H1 (cell line): ENCODE measurements around the gene LPGAT1. TPM values are rescaled to one million over a fixed set of nuclear protein-coding genes. Genes with fewer than 3 reads are reported as not detected.

ENCODE experiments used
- CTCF ChIA-PET: fragments of 300-600 bp; sonication (Branson Sonifier 250); formaldehyde crosslinking; loops from one replicate; lab custom pipeline; 2021; ENCODE audit not compliant: partially characterized antibody; lab: Charles Lee
- POLR2A ChIA-PET: fragments of 300-600 bp; sonication (Branson Sonifier 250); formaldehyde crosslinking; loops from one replicate; lab custom pipeline; 2021; ENCODE audit warnings: inconsistent platforms; ENCODE audit not compliant: partially characterized antibody; lab: Charles Lee
- DNase-seq, 2 experiments: peaks; one replicate each; pipeline versions ENCODE4 v3.0.0 to v3.0.0-alpha.2; 2010 to 2022; ENCODE audit warnings: low spot score in 2 of 2, low read depth in 1 of 2, mixed read lengths in 1 of 2
- FAIRE-seq: peaks from 2 replicates; lab custom pipeline; 2011; peaks lifted over from hg19 to GRCh38; lab: Jason Lieb, UNC
- H2AFZ ChIP-seq: 2 replicates; pipeline ENCODE4 v1.8.1; 2012; ENCODE audit warnings: low read length, inconsistent platforms
- H2AK5ac ChIP-seq: 2 replicates; pipeline ENCODE4 v1.6.1; 2013; ENCODE audit warnings: low read depth, low read length
- H2BK120ac ChIP-seq: replicated peaks from 2 replicates; pipeline ENCODE3; 2013; ENCODE audit warnings: low read depth, low read length, inconsistent platforms
- H2BK12ac ChIP-seq: 2 replicates; pipeline ENCODE4 v1.6.1; 2013; ENCODE audit warnings: low read depth, low read length
- H2BK15ac ChIP-seq: 2 replicates; pipeline ENCODE4 v1.6.1; 2013; ENCODE audit warnings: low read length
- H2BK20ac ChIP-seq: 2 replicates; pipeline ENCODE4 v1.6.1; 2013; ENCODE audit warnings: low read length
- H2BK5ac ChIP-seq: 2 replicates; pipeline ENCODE4 v1.6.1; 2013; ENCODE audit warnings: low read depth, low read length
- H3K14ac ChIP-seq: 2 replicates; pipeline ENCODE4 v1.6.1; 2013; ENCODE audit warnings: inconsistent platforms; ENCODE audit not compliant: insufficient read length
- H3K18ac ChIP-seq: 2 replicates; pipeline ENCODE4 v1.6.1; 2013; ENCODE audit warnings: low read length; ENCODE audit errors: extremely low read depth
- H3K23ac ChIP-seq: 2 replicates; pipeline ENCODE4 v1.6.1; 2013; ENCODE audit warnings: inconsistent platforms; ENCODE audit not compliant: insufficient read length
- H3K23me2 ChIP-seq: 2 replicates; pipeline ENCODE4 v1.6.1; 2013; ENCODE audit warnings: low read depth, low read length
- H3K27ac ChIP-seq: 2 replicates; pipeline ENCODE4 v1.6.1; 2011; ENCODE audit warnings: low read depth, low read length, inconsistent platforms
- H3K27me3 ChIP-seq, 4 experiments: replicated peaks in 1 of 4; 1 replicate in 1 of 4; 2 replicates in 3 of 4; pipeline versions ENCODE4 v1.6.1 to v1.8.1; 2011 to 2013; ENCODE audit warnings: low read length in 3 of 4, mild to moderate bottlenecking in 3 of 4, inconsistent platforms in 2 of 4, mixed read lengths in 2 of 4, moderate library complexity in 1 of 4; ENCODE audit not compliant: control insufficient read depth in 3 of 4, insufficient read depth in 3 of 4; ENCODE audit errors: extremely low read depth in 1 of 4
- H3K36me3 ChIP-seq, 4 experiments: 2 replicates each; pipeline versions ENCODE4 v1.6.1 to v1.8.1; 2011 to 2013; ENCODE audit warnings: mild to moderate bottlenecking in 4 of 4, low read length in 3 of 4, moderate library complexity in 2 of 4, control low read depth in 1 of 4, inconsistent platforms in 1 of 4; ENCODE audit not compliant: insufficient read depth in 4 of 4, control insufficient read depth in 2 of 4
- H3K4ac ChIP-seq: replicated peaks from 2 replicates; pipeline ENCODE3; 2013; ENCODE audit warnings: low read length, low read depth, mixed read lengths, inconsistent platforms; ENCODE audit not compliant: insufficient read length
- H3K4me1 ChIP-seq, 4 experiments: replicated peaks in 1 of 4; 1 replicate in 1 of 4; 2 replicates in 3 of 4; pipeline versions ENCODE4 v1.6.1 to v1.8.1; 2011 to 2013; ENCODE audit warnings: low read length in 3 of 4, inconsistent platforms in 2 of 4, mixed read lengths in 1 of 4; ENCODE audit not compliant: insufficient read depth in 4 of 4, control insufficient read depth in 3 of 4
- H3K4me2 ChIP-seq, 2 experiments: 2 replicates each; pipeline versions ENCODE4 v1.6.1 to v1.8.1; 2011 to 2013; ENCODE audit warnings: low read depth in 2 of 2, low read length in 2 of 2, control low read depth in 1 of 2, inconsistent platforms in 1 of 2, mild to moderate bottlenecking in 1 of 2; ENCODE audit not compliant: insufficient read depth in 1 of 2
- H3K4me3 ChIP-seq, 4 experiments: fragments of 200-600, 300-600 bp in 1 of 4; sonication (generic), shearing (Covaris generic), sonication (Bioruptor Twin) in 1 of 4; 2 replicates each; pipeline versions ENCODE4 v1.5.1 to v1.8.1; 2011 to 2016; ENCODE audit warnings: low read length in 4 of 4, low read depth in 3 of 4, control low read depth in 2 of 4, inconsistent platforms in 2 of 4, mild to moderate bottlenecking in 2 of 4, mixed read lengths in 1 of 4, moderate library complexity in 1 of 4; ENCODE audit not compliant: insufficient read depth in 2 of 4; ENCODE audit errors: extremely low read depth in 1 of 4
- H3K56ac ChIP-seq: replicated peaks from 2 replicates; pipeline ENCODE3; 2013; ENCODE audit warnings: low read depth, mild to moderate bottlenecking, mixed read lengths, low read length, inconsistent platforms; ENCODE audit not compliant: insufficient read length
- H3K79me1 ChIP-seq: 2 replicates; pipeline ENCODE4 v1.6.1; 2013; ENCODE audit warnings: low read depth, low read length, control low read depth
- H3K79me2 ChIP-seq, 2 experiments: 2 replicates each; pipeline versions ENCODE4 v1.6.1 to v1.8.1; 2012 to 2013; ENCODE audit warnings: low read length in 2 of 2, mild to moderate bottlenecking in 2 of 2, inconsistent platforms in 1 of 2; ENCODE audit not compliant: insufficient read depth in 2 of 2, control insufficient read depth in 1 of 2
- H3K9ac ChIP-seq, 4 experiments: replicated peaks in 1 of 4; 1 replicate in 1 of 4; 2 replicates in 3 of 4; pipeline versions ENCODE4 v1.6.1 to v1.8.1; 2011 to 2013; ENCODE audit warnings: low read depth in 3 of 4, low read length in 3 of 4, control low read depth in 2 of 4, mild to moderate bottlenecking in 2 of 4, moderate library complexity in 2 of 4, inconsistent platforms in 1 of 4; ENCODE audit errors: extremely low read depth in 1 of 4
- H3K9me3 ChIP-seq, 2 experiments: 2 replicates each; pipeline versions ENCODE4 v1.6.1 to v1.8.1; 2012 to 2013; ENCODE audit warnings: mild to moderate bottlenecking in 2 of 2, moderate library complexity in 2 of 2, control low read depth in 1 of 2, inconsistent platforms in 1 of 2, low read depth in 1 of 2, low read length in 1 of 2, mixed read lengths in 1 of 2; ENCODE audit not compliant: insufficient read depth in 2 of 2
- H4K20me1 ChIP-seq, 2 experiments: replicated peaks in 1 of 2; 2 replicates each; pipeline versions ENCODE3 to v1.8.1; 2011 to 2013; ENCODE audit warnings: inconsistent platforms in 2 of 2, low read length in 2 of 2, mild to moderate bottlenecking in 1 of 2; ENCODE audit not compliant: insufficient read depth in 2 of 2, control insufficient read depth in 1 of 2
- H4K5ac ChIP-seq: 2 replicates; pipeline ENCODE4 v1.6.1; 2013; ENCODE audit warnings: low read length, low read depth, mixed read lengths, inconsistent platforms; ENCODE audit not compliant: insufficient read length
- H4K8ac ChIP-seq: 2 replicates; pipeline ENCODE4 v1.8.0; 2013; ENCODE audit warnings: mild to moderate bottlenecking, moderate library complexity, low read length, inconsistent platforms; ENCODE audit not compliant: insufficient read depth; ENCODE audit errors: extremely low read depth
- H4K91ac ChIP-seq: replicated peaks from 2 replicates; pipeline ENCODE3; 2013; ENCODE audit warnings: low read length, mixed read lengths, inconsistent platforms; ENCODE audit not compliant: insufficient read length
- SIN3A ChIP-seq, 2 experiments: IDR thresholded peaks in 1 of 2; conservative IDR thresholded peaks in 1 of 2; 2 replicates each; pipeline ENCODE4 v1.6.1; 2011 to 2012; ENCODE audit warnings: low read length in 2 of 2, improper control_type of control experiment in 1 of 2, low read depth in 1 of 2, mild to moderate bottlenecking in 1 of 2
- TCF12 ChIP-seq: IDR thresholded peaks from 2 replicates; pipeline ENCODE4 v1.6.1; 2011; ENCODE audit warnings: low read depth, mild to moderate bottlenecking, low read length
- WGBS, 2 experiments: shearing (Covaris generic) in 1 of 2; methylation state at CpG; one replicate each; pipeline versions ENCODE4 v1.1.6 to v1.1.7; 2013 to 2015; ENCODE audit warnings: low lambda C conversion rate in 2 of 2, mixed read lengths in 2 of 2, inconsistent platforms in 1 of 2, low coverage in 1 of 2, missing lambda C conversion rate in 1 of 2; ENCODE audit not compliant: insufficient replicate concordance in 2 of 2, insufficient coverage in 1 of 2, insufficient read length in 1 of 2; ENCODE audit errors: extremely low coverage in 1 of 2, missing lambda C conversion rate in 1 of 2; 5-methylcytosine and 5-hydroxymethylcytosine counted together
- polyA plus RNA-seq, 7 experiments: library from polyadenylated mRNA; depleted of rRNA in 3 of 7; stranded (reverse) in 5 of 7; unstranded in 2 of 7; fragments of >200 nt in 5 of 7; fragments of 200-250 nt in 2 of 7; gene quantifications; 1 replicate in 5 of 7; 2 replicates in 1 of 7; 4 replicates in 1 of 7; pipeline versions ENCODE4 v1.2.1 to v1.2.3, GENCODE V29; 2011 to 2013; ENCODE audit warnings: missing spikeins in 2 of 7, mixed read lengths in 2 of 7
- total RNA-seq: library from RNA; stranded (reverse); fragmentation: NEBNext Ultra II Directional; extraction: Animal tissue kit (Norgen Biotek cat#: 25700); gene quantifications from 2 replicates; pipeline ENCODE4 v1.2.1, GENCODE V29; 2021

The LPGAT1 gene
- total and polyA plus RNA-seq, 2 of the 8 experiments (the other 6 are each of a cell fraction or from before 2014, with no cell fraction given) = 2.3 to 13.5 TPM

- no peaks in the 10 kb centered on the region for H3K4me1 ChIP-seq
- H3K23ac ChIP-seq = no peak overlapping the region
- no peak overlapping the region for H3K4me2 ChIP-seq
- H3K18ac ChIP-seq = no peak overlapping the region
- H3K79me1 ChIP-seq = no peaks in the 10 kb centered on the region
- 92% methylated on average over 6 of the region's 6 CpGs; no CpG with 5 or more reads in 1 of the 2 experiments for WGBS, 2 experiments
- H4K20me1 ChIP-seq = peaks cover 0 to 2% of the 10 kb centered on the region in 2 experiments
- no peak overlapping the region for H4K8ac ChIP-seq
- no peak overlapping the region for H2BK5ac ChIP-seq
- no peak overlapping the region for H2AFZ ChIP-seq
- no peaks in the 10 kb centered on the region for H3K23me2 ChIP-seq
- H3K4me3 ChIP-seq = no peak overlapping the region
- H2AK5ac ChIP-seq = no peak overlapping the region
- CTCF ChIA-PET = interaction anchor here (1.5 to 2.3 kb wide), 2 partner anchors 9 to 19 kb away, joined by 5 to 19 read pairs; no protein-coding TSS in a partner anchor
- no peak overlapping the region for H3K14ac ChIP-seq
- H2BK20ac ChIP-seq = no peak overlapping the region
- H4K5ac ChIP-seq = no peak overlapping the region
- POLR2A ChIA-PET = no interaction called here
- no peaks in the 10 kb centered on the region for H3K79me2 ChIP-seq
- no peaks in the 10 kb centered on the region for H3K27me3 ChIP-seq
- H3K9me3 ChIP-seq = no peaks in the 10 kb centered on the region
- no peak overlapping the region for H2BK15ac ChIP-seq
- H2BK12ac ChIP-seq = no peak overlapping the region
- H2BK120ac ChIP-seq = no peak overlapping the region
- FAIRE-seq (no peak), DNase-seq (no peak)
- H3K36me3 ChIP-seq = no peaks in the 10 kb centered on the region
- no peak overlapping the region for H4K91ac ChIP-seq
- H3K4ac ChIP-seq = no peak overlapping the region
- H3K27ac ChIP-seq = no peak overlapping the region
- no peak overlapping the region for H3K9ac ChIP-seq
- H3K56ac ChIP-seq = no peak overlapping the region
- TF ChIP-seq SIN3A (conservative IDR thresholded peaks at IDR 0.05 in 1 of 2, IDR thresholded peaks at IDR 0.05 in 1 of 2; ENCODE audit: low read depth in 1 of 2, low read length in 2 of 2) = no peak
- TF ChIP-seq TCF12 = no peak
Observed at GRCh38 chr1:211708006-211708405, 122.6 kb downstream of the LPGAT1 start.
